Dedifferentiated amniotic fluid mesenchymal stem cell (primary cell): ENCODE data around the gene PPARGC1A.

Experiments used
- DNase-seq: peaks from one replicate; pipeline ENCODE4 v3.0.0-alpha.2; 2016; ENCODE audit errors: extremely low spot score

Gene PPARGC1A

GRCh38 chr4:23911675-23912455 lies 22.0 kb upstream of the PPARGC1A start:
- no peak for DNase-seq

DNA sequence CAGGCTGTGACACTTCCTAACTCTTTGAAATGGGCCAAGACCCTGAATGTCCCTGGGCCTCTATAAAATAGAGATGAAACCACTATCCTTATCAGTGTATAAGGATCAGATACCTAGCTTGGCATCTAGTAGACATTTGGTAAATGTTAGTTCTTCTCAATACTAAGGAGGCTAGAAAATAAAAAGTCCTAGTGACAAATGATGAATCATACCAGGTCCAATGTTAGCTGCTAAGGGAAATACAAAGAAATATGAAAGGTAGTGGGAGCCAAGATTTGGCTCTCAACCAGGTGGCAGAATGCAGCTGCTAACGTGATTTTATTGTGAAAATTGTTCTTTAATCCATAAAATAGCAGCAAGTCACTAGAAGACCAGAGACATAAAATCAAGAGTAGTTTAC lies 19.8 kb upstream of the PPARGC1A start:
- DNase-seq, result no peak

DNA sequence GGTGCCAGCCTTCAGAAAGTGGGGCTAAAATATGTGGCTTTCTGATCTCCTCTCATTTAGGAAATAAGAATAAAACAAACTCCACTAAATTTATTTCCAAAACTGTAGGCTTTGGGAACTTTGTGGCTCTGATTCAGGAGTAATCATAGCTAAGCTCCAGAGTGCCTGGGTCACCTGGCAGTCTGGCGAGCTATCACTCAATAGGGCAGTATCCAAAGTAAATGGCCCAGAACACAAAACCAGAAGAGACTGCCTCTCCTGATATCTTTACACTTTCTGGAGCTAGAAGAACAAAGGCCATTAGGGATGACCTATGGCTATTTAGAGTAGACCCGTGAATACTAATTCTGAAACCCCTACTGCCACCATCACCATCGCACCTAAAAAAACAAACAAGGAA lies 17.0 kb upstream of the PPARGC1A start:
- no peak for DNase-seq

DNA sequence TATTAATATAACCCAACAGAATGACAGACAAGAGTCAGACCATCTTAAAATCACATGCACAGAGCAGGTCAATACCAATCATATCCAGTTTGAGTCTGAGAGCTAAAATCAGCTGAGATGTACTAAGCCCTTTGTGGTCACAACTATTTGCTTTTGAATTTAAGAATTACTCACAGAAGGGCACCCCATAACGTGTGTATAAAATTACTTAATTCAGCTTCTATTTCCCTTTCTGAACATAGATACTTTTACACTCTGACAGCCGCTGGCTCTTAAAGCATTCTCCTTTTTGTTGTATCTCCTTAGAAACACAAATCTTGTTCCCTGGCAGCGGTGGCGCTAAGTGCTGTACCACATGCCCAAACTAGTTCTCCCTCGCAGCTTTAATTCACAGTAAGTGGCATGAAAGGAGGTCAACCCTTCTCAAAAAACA lies 14.8 kb upstream of the PPARGC1A start:
- DNase-seq, result no peak

DNA sequence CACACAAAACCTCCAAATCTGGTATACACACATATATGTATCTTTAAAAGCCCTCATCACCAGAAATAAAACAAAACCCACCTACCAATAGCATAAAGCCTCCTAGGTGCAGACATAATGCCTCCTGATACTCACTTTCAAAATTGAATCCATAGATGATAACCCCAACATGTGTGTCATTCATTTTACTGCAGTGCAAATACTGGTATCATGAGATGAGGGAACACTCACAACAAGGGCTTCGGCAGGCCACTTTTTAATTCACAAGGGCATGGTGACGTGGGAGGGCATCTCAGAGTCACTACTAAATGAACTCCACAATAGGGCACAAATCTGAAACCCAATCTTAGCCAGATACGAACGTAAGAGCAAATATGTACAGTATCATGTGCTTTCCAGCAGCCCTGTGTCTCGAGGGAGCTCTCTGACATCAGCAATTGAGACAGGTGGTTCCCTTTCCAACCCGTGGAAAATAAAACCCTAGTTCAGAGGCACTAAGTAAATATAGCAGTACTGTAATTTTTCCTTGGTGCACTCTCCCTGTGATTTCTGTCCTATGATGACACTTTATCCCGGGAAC lies 14.1 kb upstream of the PPARGC1A start:
- DNase-seq, result no peak

GRCh38 chr4:23902222-23902804 lies 12.5 kb upstream of the PPARGC1A start:
- DNase-seq, result no peak

- no peak for DNase-seq
These were observed 10.8 kb upstream of the PPARGC1A start for GRCh38 chr4:23900636-23901035.

GRCh38 chr4:23899565-23899964 lies 9.7 kb upstream of the PPARGC1A start:
- DNase-seq, result no peak

DNA sequence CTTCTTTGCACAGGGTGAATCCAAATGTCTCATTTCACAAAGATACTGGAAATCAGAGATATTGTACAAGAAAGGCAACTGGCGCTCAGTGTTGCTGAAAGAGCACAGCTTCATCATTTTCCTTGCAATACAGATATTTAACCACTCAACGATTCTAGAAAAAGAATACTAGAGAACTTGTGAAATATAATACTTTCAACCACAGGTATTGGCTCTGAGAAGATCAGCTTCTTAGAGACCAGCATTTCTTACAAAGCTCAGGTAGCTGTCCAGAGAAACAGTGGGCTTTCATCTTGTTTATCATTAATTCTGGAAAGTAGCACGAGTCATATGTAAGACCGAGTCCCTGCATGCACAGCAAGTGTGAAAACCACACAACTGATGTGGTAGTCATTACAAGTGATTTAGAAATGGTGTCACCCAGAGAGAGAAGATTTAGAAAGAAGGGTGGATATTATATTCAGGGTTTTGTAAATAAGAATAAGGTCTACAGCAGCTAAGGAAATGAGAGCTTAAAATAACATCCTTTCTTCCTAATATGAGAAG lies 7.8 kb upstream of the PPARGC1A start:
- no peak for DNase-seq

DNA sequence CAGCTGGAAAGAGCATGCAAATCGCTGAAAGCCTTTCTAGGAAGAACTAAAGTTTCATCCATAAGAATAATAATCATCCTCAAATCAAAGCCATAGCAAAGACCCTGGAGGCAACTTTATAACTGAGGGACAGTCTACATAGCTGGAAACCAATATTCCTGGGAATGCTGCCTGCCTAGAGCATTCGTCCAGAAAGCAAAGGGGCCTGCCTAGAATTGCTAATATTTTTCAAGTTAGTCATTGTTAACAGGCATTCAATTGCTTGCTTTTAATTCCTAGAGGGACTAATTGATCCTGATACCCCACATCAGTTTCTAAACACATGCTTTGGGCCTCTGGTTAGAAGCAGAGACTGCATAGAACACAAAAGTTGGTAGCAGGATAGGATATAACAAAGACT lies 4.2 kb upstream of the PPARGC1A start:
- no peak for DNase-seq

DNA sequence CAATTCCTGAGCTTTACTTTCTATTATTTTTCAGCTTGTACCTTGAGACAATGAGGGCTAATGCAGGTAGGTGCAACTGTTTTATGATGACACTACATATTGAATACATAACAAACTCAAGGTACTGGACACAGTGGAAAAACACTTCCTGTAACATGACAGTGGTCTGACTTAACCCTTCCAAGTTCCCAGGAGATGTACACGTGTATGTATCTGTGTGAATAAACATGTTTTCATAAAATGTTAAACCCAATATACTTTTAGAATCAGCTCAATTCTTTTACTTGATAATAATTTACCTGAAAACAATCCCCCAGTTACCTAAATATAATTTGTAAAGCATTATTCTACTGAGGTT lies 1.2 kb upstream of the PPARGC1A start:
- no peak for DNase-seq

DNA sequence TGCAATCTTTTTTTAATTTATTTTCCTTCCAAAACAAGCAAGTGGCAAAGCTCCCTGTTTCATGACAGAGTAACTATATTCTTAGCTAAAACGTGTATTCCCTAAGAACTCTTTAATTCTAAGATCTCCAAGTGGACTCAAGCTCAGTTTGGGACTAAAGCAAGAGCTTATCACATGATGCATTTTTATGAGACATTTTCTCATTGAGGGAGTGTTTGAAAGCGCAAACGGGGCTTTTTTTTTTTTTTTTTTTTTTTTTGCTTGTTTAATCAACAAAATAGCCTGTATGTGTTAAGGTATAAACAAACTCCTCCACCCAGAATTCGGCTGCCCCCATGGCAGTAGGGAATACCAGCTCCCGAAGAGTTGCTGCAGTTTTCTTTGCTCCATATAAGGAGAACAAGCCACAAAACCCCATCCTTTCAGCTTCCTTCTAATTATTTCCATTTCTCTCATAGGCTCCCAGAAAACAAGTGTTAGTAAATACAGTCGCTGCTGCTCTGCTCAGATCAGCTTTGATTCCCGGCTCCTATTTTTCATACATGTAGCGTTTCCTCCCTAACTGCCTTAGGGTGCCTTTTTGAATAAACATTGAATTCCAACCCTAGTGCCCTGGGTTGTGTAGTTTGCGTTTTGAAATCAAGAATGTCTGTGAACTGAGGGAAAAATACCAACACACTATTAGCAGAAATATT lies 669 bp upstream of the PPARGC1A start:
- DNase-seq, result no peak

GRCh38 chr4:23889391-23889790 lies 456 bp downstream of the PPARGC1A start:
- no peak for DNase-seq

DNA sequence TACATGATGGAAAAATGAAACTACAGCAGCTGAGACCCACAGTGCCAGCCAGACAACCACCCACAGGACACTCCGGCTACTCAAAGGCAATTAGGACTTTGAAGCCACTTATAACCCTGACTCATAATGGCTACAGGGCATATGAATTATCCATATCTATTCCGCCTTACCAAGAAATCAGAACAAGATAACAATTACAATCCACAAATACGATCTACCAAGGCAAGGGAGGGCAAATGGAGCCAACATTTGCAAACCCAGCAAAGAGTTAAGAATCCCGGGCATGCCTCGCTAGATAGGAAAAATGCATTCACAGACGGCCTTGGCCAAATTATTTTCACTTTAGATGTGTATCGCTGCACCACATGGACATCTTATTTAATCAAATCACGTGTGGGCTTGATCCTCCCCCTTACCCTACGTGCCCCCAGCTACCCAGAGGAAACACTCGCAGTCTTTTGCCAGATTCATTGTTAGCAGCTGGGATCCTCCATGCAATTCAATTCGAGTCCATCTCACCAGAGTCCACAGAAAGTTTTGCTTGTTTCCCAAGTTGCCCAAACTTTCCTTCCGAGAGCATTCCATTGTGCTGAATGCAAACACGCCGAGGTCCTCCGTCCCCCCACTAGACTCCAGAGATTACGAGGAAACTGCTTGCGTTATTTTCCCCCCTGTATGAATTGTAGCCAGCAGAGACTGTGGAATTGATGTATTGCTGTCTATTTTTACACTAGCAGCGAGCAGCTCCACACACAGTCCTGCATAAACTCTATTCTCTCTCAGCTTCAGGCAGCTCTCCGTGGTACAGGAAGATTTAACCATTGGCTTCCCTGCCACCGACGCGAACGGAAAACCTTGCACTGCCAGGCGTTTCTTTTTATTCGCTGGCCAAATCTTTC lies 1.2 kb downstream of the PPARGC1A start:
- no peak for DNase-seq

- no peak for DNase-seq
These were observed 1.9 kb downstream of the PPARGC1A start for GRCh38 chr4:23887989-23888388.

DNA sequence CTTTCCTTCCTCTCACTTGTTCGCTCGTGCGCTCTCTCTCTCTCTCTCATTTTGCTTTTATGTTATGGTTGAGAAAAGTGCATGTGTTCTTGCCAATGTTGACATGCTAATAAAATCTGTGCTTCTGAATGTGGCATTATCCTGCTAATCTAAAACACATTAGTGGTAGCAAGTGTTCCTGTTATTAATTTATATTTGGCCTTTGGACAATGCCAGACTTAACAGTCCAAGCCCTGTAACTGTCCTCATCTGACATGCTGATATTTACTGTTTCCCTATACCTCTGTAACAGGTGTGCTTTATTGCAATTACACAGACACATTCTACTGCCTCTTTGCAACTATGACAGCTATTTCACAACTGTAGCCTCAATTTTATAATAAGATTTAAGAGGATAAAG lies 2.7 kb downstream of the PPARGC1A start:
- DNase-seq, result no peak

DNA sequence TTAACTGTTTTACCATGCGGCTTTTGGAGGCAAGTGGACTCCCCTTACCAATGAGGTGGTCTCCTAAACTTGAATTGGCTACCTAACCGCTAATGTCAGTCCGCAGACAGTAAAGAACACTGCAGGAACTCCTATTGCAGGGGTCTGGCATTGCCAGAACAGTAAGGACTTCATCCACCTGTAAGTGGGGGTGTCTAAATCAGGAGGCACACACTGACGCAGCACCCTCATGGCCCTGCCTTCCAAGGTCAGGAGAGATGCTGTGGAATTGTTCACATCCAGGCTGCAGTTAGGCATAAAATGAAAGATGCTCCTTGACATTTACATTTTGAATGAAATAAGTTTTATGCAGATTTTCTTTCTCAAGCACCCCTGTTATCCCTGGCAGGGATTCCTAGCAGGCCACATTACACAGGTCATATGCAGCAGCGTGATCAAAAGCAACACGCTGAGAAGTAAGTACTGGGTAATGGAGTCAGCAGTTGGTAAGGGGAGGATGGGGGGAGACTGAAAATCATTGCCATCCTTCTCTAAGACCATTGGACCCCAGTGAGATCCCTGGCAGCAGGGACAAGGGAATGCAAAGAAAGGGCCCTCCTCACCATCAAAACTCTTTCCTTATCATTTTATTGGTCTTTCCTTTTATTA lies 3.8 kb downstream of the PPARGC1A start:
- no peak for DNase-seq

DNA sequence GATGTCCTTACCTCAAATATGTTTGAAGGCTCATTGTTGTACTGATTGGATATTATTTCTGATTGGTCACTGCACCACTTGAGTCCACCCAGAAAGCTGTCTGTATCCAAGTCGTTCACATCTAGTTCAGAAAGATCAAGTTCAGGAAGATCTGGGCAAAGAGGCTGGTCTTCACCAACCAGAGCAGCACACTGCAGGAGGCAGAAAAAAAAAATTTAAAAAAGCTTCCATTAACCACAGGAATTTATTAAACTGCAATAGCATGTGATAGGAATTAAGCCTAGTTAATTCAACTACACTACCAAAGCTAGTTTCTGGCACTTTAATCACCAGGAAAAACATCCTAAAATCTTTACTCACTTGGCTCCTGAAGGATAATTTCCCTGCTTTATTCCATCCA lies 5.1 kb downstream of the PPARGC1A start:
- no peak for DNase-seq

GRCh38 chr4:23884261-23884660 lies 5.6 kb downstream of the PPARGC1A start:
- DNase-seq, result no peak

DNA sequence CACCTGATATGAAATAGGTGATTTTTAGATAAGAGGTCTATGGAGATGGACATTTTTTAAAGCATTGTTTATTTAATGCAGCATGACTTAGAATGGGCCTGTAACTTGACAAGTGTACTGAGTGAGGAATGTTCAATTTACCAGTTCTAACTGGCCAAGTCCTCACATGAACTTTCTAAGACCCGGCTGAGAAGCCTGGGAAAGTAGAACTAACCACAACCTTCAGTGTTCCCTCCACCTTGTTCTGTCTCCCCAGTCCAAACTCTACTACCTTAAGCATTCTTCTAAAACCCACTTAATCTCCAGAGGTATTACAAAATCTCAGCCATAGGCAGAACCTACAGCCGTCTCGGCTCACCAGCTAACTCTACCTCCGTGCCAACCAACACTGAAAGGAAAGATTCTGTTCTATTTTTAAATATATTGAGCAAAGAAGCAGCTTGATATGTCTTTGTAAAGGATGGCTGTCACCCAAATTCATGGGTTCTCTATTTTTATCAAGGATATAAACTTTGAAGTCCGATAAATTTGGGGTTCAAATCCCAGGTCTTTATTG lies 6.8 kb downstream of the PPARGC1A start:
- DNase-seq, result no peak
